H9 (cell line): ENCODE results near the gene RERG. TPM values are rescaled to one million over a fixed set of nuclear protein-coding genes. Genes with fewer than 3 reads are reported as not detected.

ENCODE experiments used
- DNase-seq: peaks from one replicate; pipeline ENCODE4 v3.0.0-alpha.2; 2017
- H2AFZ ChIP-seq: one replicate; pipeline ENCODE4 v1.6.1; 2013; ENCODE audit warnings: mild to moderate bottlenecking, low read length, control low read depth, moderate library complexity
- H2AK5ac ChIP-seq: 2 replicates; pipeline ENCODE4 v1.6.1; 2013; ENCODE audit warnings: low read length, control low read depth, mixed read lengths; ENCODE audit not compliant: insufficient read length
- H2BK120ac ChIP-seq: one replicate; pipeline ENCODE4 v1.6.1; 2013; ENCODE audit warnings: low read depth, mild to moderate bottlenecking, low read length, control low read depth, inconsistent platforms; ENCODE audit not compliant: poor library complexity, severe bottlenecking
- H2BK12ac ChIP-seq: 2 replicates; pipeline ENCODE4 v1.6.1; 2013; ENCODE audit warnings: low read length, control low read depth, mixed read lengths, low read depth; ENCODE audit not compliant: insufficient read length
- H2BK15ac ChIP-seq: 2 replicates; pipeline ENCODE4 v1.6.1; 2013; ENCODE audit warnings: low read depth, low read length, control low read depth
- H2BK20ac ChIP-seq: one replicate; pipeline ENCODE4 v1.6.1; 2013; ENCODE audit warnings: low read depth, mild to moderate bottlenecking, low read length, control low read depth, inconsistent platforms; ENCODE audit not compliant: poor library complexity, severe bottlenecking
- H2BK5ac ChIP-seq: 2 replicates; pipeline ENCODE4 v1.6.1; 2013; ENCODE audit warnings: low read length, control low read depth, mixed read lengths; ENCODE audit not compliant: insufficient read length
- H3K14ac ChIP-seq: 2 replicates; pipeline ENCODE4 v1.6.1; 2013; ENCODE audit warnings: low read length, control low read depth; ENCODE audit not compliant: insufficient read depth
- H3K18ac ChIP-seq: 2 replicates; pipeline ENCODE4 v1.6.1; 2013; ENCODE audit warnings: low read depth, mild to moderate bottlenecking, mixed read lengths, low read length, control low read depth; ENCODE audit not compliant: insufficient read length
- H3K23ac ChIP-seq: 2 replicates; pipeline ENCODE4 v1.6.1; 2013; ENCODE audit warnings: low read length, control low read depth, mixed read lengths, low read depth; ENCODE audit not compliant: insufficient read length
- H3K23me2 ChIP-seq: 2 replicates; pipeline ENCODE4 v1.6.1; 2013; ENCODE audit warnings: low read depth, mild to moderate bottlenecking, mixed read lengths, low read length, control low read depth; ENCODE audit not compliant: insufficient read length, poor library complexity, severe bottlenecking
- H3K27ac ChIP-seq: 2 replicates; pipeline ENCODE4 v1.5.1; 2013; ENCODE audit warnings: low read length, control low read depth, mixed read lengths, low read depth; ENCODE audit not compliant: insufficient read length
- H3K27me3 ChIP-seq: 2 replicates; pipeline ENCODE4 v1.6.1; 2013; ENCODE audit warnings: low read length, control low read depth, inconsistent platforms; ENCODE audit not compliant: insufficient read depth
- H3K4ac ChIP-seq: 2 replicates; pipeline ENCODE4 v1.6.1; 2013; ENCODE audit warnings: low read depth, mild to moderate bottlenecking, control low read depth, inconsistent platforms, low read length, moderate library complexity
- H3K4me1 ChIP-seq: 2 replicates; pipeline ENCODE4 v1.6.1; 2013; ENCODE audit warnings: low read length, control low read depth, inconsistent platforms; ENCODE audit not compliant: insufficient read depth
- H3K4me2 ChIP-seq: 2 replicates; pipeline ENCODE4 v1.6.1; 2013; ENCODE audit warnings: low read length, control low read depth, mixed read lengths; ENCODE audit not compliant: insufficient read length, insufficient read depth
- H3K56ac ChIP-seq: 2 replicates; pipeline ENCODE4 v1.6.1; 2013; ENCODE audit warnings: low read depth, mild to moderate bottlenecking, mixed read lengths, low read length, control low read depth; ENCODE audit not compliant: insufficient read length
- H3K79me1 ChIP-seq: 2 replicates; pipeline ENCODE4 v1.6.1; 2013; ENCODE audit warnings: low read depth, mild to moderate bottlenecking, moderate library complexity, low read length, control low read depth, inconsistent platforms; ENCODE audit not compliant: insufficient read depth, poor library complexity, severe bottlenecking
- H3K79me2 ChIP-seq: 2 replicates; pipeline ENCODE4 v1.6.1; 2013; ENCODE audit warnings: low read length, control low read depth, inconsistent platforms; ENCODE audit not compliant: insufficient read depth
- H3K9ac ChIP-seq: 2 replicates; pipeline ENCODE4 v1.6.1; 2013; ENCODE audit warnings: low read length, control low read depth, mixed read lengths; ENCODE audit not compliant: insufficient read length; ENCODE audit errors: extremely low read depth
- H3K9me3 ChIP-seq: one replicate; pipeline ENCODE4 v1.6.1; 2013; ENCODE audit warnings: low read depth, low read length, inconsistent platforms; ENCODE audit not compliant: control insufficient read depth
- H3T11ph ChIP-seq: one replicate; pipeline ENCODE4 v1.6.1; 2013; ENCODE audit warnings: mild to moderate bottlenecking, low read length, control low read depth, inconsistent platforms
- H4K20me1 ChIP-seq: one replicate; pipeline ENCODE4 v1.6.1; 2013; ENCODE audit not compliant: control insufficient read depth, insufficient read length, insufficient read depth
- H4K5ac ChIP-seq: 2 replicates; pipeline ENCODE4 v1.6.1; 2013; ENCODE audit warnings: low read depth, mild to moderate bottlenecking, mixed read lengths, low read length, control low read depth; ENCODE audit not compliant: insufficient read length
- H4K8ac ChIP-seq: replicated peaks from 2 replicates; pipeline ENCODE4 v1.6.1; 2013; ENCODE audit warnings: low read length, control low read depth, mixed read lengths, low read depth; ENCODE audit not compliant: insufficient read length
- H4K91ac ChIP-seq: 2 replicates; pipeline ENCODE4 v1.6.1; 2013; ENCODE audit warnings: low read depth, mild to moderate bottlenecking, moderate library complexity, mixed read lengths, low read length, control low read depth; ENCODE audit not compliant: insufficient read length
- H3K27ac Mint-ChIP-seq, 3 experiments: 2 replicates in 2 of 3; 3 replicates in 1 of 3; pipeline ENCODE4 v1.8.0; 2020 to 2021; ENCODE audit warnings: mixed read lengths in 3 of 3, mild to moderate bottlenecking in 1 of 3, moderate library complexity in 1 of 3
- H3K27me3 Mint-ChIP-seq: 2 replicates; pipeline ENCODE4 v1.8.0; 2021; ENCODE audit warnings: low read depth, mild to moderate bottlenecking, moderate library complexity, mixed read lengths
- H3K36me3 Mint-ChIP-seq, 3 experiments: 2 replicates in 2 of 3; 3 replicates in 1 of 3; pipeline ENCODE4 v1.8.0; 2020 to 2021; ENCODE audit warnings: low read depth in 3 of 3, mixed read lengths in 3 of 3; ENCODE audit not compliant: insufficient read depth in 1 of 3
- H3K4me1 Mint-ChIP-seq, 2 experiments: 2 replicates each; pipeline ENCODE4 v1.8.0; 2020; ENCODE audit warnings: mixed read lengths in 2 of 2
- H3K4me3 Mint-ChIP-seq, 2 experiments: 2 replicates in 1 of 2; 3 replicates in 1 of 2; pipeline ENCODE4 v1.8.0; 2020 to 2021; ENCODE audit warnings: mild to moderate bottlenecking in 2 of 2, mixed read lengths in 2 of 2, moderate library complexity in 1 of 2
- H3K9me3 Mint-ChIP-seq, 2 experiments: 2 replicates in 1 of 2; 3 replicates in 1 of 2; pipeline ENCODE4 v1.8.0; 2020; ENCODE audit warnings: mild to moderate bottlenecking in 2 of 2, mixed read lengths in 2 of 2, moderate library complexity in 1 of 2
- CTCF ChIP-seq: fragments of 200-600 bp; sonication (generic); conservative IDR thresholded peaks from 3 replicates; pipeline ENCODE4 v1.8.0; 2021; ENCODE audit warnings: antibody characterized with exemption, mild to moderate bottlenecking
- WGBS: extraction: QIAGEN DNeasy Blood & Tissue Kit; methylation state at CpG from one replicate; pipeline ENCODE4 v1.1.7; 2013; ENCODE audit warnings: missing lambda C conversion rate, low lambda C conversion rate, mixed read lengths; ENCODE audit not compliant: insufficient read length; ENCODE audit errors: extremely low coverage; 5-methylcytosine and 5-hydroxymethylcytosine counted together
- total RNA-seq: library from RNA; stranded (reverse); gene quantifications from 2 replicates; pipeline ENCODE4 v1.2.1, GENCODE V29; 2021

The RERG gene
- total RNA-seq, 1 experiment from 2014 or later: not detected

- H3K14ac ChIP-seq: no peak overlapping the region
- no peak overlapping the region for H3K56ac ChIP-seq
- no peaks in the 10 kb centered on the region for H3K79me1 ChIP-seq
- no peak for TF ChIP-seq CTCF
- H3K18ac ChIP-seq: no peak overlapping the region
- no peak overlapping the region for H2BK12ac ChIP-seq
- no peak overlapping the region for H3K9ac ChIP-seq
- no peak overlapping the region for H4K5ac ChIP-seq
- no peaks in the 10 kb centered on the region for H3K27me3 Mint-ChIP-seq
- H4K91ac ChIP-seq: no peak overlapping the region
- H3K23me2 ChIP-seq: no peaks in the 10 kb centered on the region
- H3K4me2 ChIP-seq: no peak overlapping the region
- no peak overlapping the region for H2BK120ac ChIP-seq
- H3K27ac ChIP-seq: no peak overlapping the region
- no peaks in the 10 kb centered on the region for H3K36me3 Mint-ChIP-seq
- no peaks in the 10 kb centered on the region for H3K9me3 ChIP-seq
- H3K23ac ChIP-seq: no peak overlapping the region
- H3K79me2 ChIP-seq: no peaks in the 10 kb centered on the region
- no peak overlapping the region for H3K4me3 Mint-ChIP-seq
- H2AK5ac ChIP-seq: no peak overlapping the region
- H4K20me1 ChIP-seq: no peaks in the 10 kb centered on the region
- H3K4me1 ChIP-seq: no peaks in the 10 kb centered on the region
- no peak overlapping the region for H4K8ac ChIP-seq
- 0 out of 4 replicates have a peak, but pooled peaks cover 2 to 3% of the 10 kb centered on the region in 2 experiments for H3K4me1 Mint-ChIP-seq
- H2BK15ac ChIP-seq: no peak overlapping the region
- H3K9me3 Mint-ChIP-seq: no peaks in the 10 kb centered on the region
- H3K27ac Mint-ChIP-seq: no peak overlapping the region
- no peak for DNase-seq
- no peak overlapping the region for H2BK5ac ChIP-seq
- WGBS: no CpG with 5 or more reads among the region's 3 CpGs
- H2BK20ac ChIP-seq: no peak overlapping the region
- H3T11ph ChIP-seq: no peak overlapping the region
- H3K27me3 ChIP-seq: no peaks in the 10 kb centered on the region
- H2AFZ ChIP-seq: no peak overlapping the region
- H3K4ac ChIP-seq: no peak overlapping the region
Observed at GRCh38 chr12:15154103-15154502, 67.1 kb downstream of the RERG start.
